Mucosa of rectum (tissue), 2 donors: ENCODE measurements around the gene MIEF2.
A peak's percentile ranks its signal among the peaks of the same experiment; 100 is the strongest.

Experiments
- H3K27ac ChIP-seq, 2 donors: one replicate each; pipeline ENCODE4 v1.7.0; 2013; ENCODE audit warnings: inconsistent platforms in 2 of 2, low read depth in 2 of 2, low read length in 2 of 2
- H3K27me3 ChIP-seq, 2 donors: one replicate each; pipeline ENCODE4 v1.7.0; 2013; ENCODE audit warnings: low read length in 2 of 2; ENCODE audit not compliant: control insufficient read depth in 2 of 2, insufficient read depth in 2 of 2
- H3K36me3 ChIP-seq, 2 donors: one replicate each; pipeline ENCODE4 v1.7.0; 2013; ENCODE audit warnings: low read length in 2 of 2; ENCODE audit not compliant: control insufficient read depth in 2 of 2, insufficient read depth in 2 of 2
- H3K4me1 ChIP-seq, 2 donors: one replicate each; pipeline ENCODE4 v1.7.0; 2013; ENCODE audit warnings: low read length in 2 of 2, mild to moderate bottlenecking in 1 of 2; ENCODE audit not compliant: control insufficient read depth in 2 of 2, insufficient read depth in 2 of 2
- H3K4me3 ChIP-seq, 2 donors: one replicate each; pipeline ENCODE4 v1.7.0; 2013; ENCODE audit warnings: low read length in 2 of 2
- H3K9ac ChIP-seq, 2 donors: one replicate each; pipeline ENCODE4 v1.7.0; 2013; ENCODE audit warnings: low read length in 2 of 2, low read depth in 1 of 2, mild to moderate bottlenecking in 1 of 2
- H3K9me3 ChIP-seq, 2 donors: one replicate each; pipeline ENCODE4 v1.7.0; 2013; ENCODE audit warnings: low read length in 2 of 2; ENCODE audit not compliant: control insufficient read depth in 2 of 2
- donor health status: healthy.
- donor health status: Normal muscosa, but diverticular disease.

Gene MIEF2

DNA sequence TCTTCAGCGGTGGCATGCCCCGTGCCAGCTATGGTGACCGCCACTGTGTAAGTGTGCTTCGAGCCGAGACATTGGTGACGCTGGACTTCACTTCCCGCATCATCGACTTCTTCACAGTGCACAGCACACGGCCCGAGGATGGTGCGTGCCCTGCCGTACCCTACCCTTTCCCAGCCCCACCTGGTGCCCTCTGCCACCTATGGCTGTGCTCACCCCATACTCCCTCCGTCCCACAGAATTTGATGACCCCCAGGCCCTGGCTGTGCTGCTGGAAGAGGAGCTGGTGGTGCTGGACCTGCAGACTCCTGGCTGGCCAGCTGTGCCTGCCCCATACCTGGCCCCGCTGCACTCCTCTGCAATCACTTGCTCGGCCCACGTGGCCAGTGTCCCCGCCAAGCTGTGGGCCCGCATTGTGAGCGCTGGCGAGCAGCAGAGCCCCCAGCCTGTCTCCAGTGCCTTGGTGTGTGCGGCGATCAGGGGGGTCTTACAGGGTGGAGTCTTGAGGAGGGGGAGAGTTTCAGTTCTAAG is 25.5 kb upstream of the MIEF2 start:
- Histone ChIP-seq H3K4me3 (no peak overlapping the region), H3K27me3 (no peaks in the 10 kb centered on the region), H3K9me3 (no peaks in the 10 kb centered on the region), H3K36me3 (peaks cover 8 to 17% of the 10 kb centered on the region in 2 donors), H3K27ac (no peak overlapping the region), H3K4me1 (no peaks in the 10 kb centered on the region), H3K9ac (no peak overlapping the region)

- Histone ChIP-seq H3K4me3 (no peak overlapping the region), H3K9me3 (no peaks in the 10 kb centered on the region), H3K27me3 (no peaks in the 10 kb centered on the region), H3K36me3 (peaks cover 8 to 17% of the 10 kb centered on the region in 2 donors), H3K4me1 (no peaks in the 10 kb centered on the region), H3K9ac (no peak overlapping the region), H3K27ac (no peak overlapping the region)
These were observed 24.7 kb upstream of the MIEF2 start for GRCh38 chr17:18235743-18236256.

DNA sequence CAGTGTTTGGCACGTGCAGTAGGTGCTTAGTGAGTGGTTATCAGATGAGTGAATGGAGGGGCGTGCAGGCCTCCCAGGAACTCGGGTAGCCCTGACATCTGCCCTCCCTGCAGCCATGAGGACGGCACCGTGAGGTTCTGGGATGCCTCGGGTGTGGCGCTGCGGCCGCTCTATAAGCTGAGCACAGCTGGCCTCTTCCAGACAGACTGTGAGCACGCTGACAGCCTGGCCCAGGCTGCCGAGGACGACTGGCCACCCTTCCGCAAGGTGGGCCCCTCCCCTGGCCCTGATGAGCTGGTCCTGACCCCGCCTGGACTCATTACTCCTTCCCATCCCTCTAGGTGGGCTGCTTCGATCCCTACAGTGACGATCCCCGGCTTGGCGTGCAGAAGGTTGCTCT is 24.0 kb upstream of the MIEF2 start:
- H3K27ac ChIP-seq, result no peak overlapping the region
- H3K36me3 ChIP-seq, result peaks cover 8 to 17% of the 10 kb centered on the region in 2 donors
- H3K4me1 ChIP-seq, result no peaks in the 10 kb centered on the region
- H3K9ac ChIP-seq, result no peak overlapping the region
- H3K4me3 ChIP-seq, result no peak overlapping the region
- H3K27me3 ChIP-seq, result no peaks in the 10 kb centered on the region
- no peaks in the 10 kb centered on the region for H3K9me3 ChIP-seq

- Histone ChIP-seq H3K4me3 (no peak overlapping the region), H3K4me1 (no peaks in the 10 kb centered on the region), H3K27ac (no peak overlapping the region), H3K27me3 (no peaks in the 10 kb centered on the region), H3K9ac (no peak overlapping the region), H3K36me3 (peaks cover 8 to 17% of the 10 kb centered on the region in 2 donors), H3K9me3 (no peaks in the 10 kb centered on the region)
These were observed 23.0 kb upstream of the MIEF2 start for GRCh38 chr17:18237461-18237860.

GRCh38 chr17:18238299-18238698 is 22.2 kb upstream of the MIEF2 start:
- Histone ChIP-seq H3K27me3 (no peaks in the 10 kb centered on the region), H3K9ac (no peak overlapping the region), H3K4me1 (no peaks in the 10 kb centered on the region), H3K36me3 (peaks cover 8 to 18% of the 10 kb centered on the region in 2 donors), H3K27ac (no peak overlapping the region), H3K4me3 (no peak overlapping the region), H3K9me3 (no peaks in the 10 kb centered on the region)

GRCh38 chr17:18240449-18240848 is 20.0 kb upstream of the MIEF2 start:
- Histone ChIP-seq H3K27ac (no peak overlapping the region), H3K4me3 (no peak overlapping the region), H3K36me3 (peaks cover 8 to 20% of the 10 kb centered on the region in 2 donors), H3K27me3 (no peaks in the 10 kb centered on the region), H3K4me1 (no peaks in the 10 kb centered on the region), H3K9ac (no peak overlapping the region), H3K9me3 (no peaks in the 10 kb centered on the region)

- Histone ChIP-seq H3K27ac (no peak overlapping the region), H3K36me3 (peaks cover 17 to 29% of the 10 kb centered on the region in 2 donors), H3K4me1 (peaks cover under 1 to 3% of the 10 kb centered on the region in 2 donors)
These were observed 19.1 kb upstream of the MIEF2 start for GRCh38 chr17:18241229-18241871.

DNA sequence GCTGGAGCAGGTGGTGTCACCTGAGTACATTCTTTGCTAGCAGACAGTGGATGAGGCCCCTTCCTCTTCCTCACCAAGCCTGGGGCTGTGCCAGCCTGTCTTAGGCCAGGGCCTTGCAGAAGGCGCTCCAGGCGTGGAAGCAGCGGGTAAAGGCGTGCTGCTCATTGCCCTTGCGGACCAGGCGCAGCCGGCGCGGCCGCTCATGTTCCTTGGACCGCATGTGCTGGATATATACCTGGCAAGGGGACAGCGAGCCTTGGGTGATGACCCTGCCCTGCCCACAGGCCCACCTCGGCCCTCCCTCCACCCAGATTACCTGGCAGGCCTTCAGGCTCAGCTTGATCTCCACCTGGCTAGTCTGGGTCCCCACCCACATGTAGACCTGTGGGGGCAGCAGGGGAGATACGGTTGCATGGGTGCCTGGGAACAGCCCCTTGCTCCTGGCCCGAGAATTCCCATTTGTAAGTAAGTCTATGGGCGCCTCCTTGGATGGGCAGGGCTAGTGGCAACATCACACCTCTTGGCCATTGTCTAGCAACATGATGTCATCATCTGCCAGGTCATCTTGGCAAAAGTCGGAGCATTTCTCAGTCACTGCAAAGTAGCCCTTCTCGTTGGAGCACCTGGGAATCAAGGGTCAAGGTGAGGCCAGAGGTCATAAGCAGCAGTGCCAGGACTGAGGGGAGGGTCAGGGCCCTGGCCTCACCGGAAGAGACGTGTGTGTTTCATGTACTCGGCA is 15.3 kb upstream of the MIEF2 start:
- Histone ChIP-seq H3K27me3 (no peaks in the 10 kb centered on the region), H3K9me3 (no peaks in the 10 kb centered on the region), H3K4me1 (peaks cover 14 to 15% of the 10 kb centered on the region in 2 donors), H3K27ac (no peak overlapping the region), H3K9ac (no peak overlapping the region), H3K4me3 (no peak overlapping the region), H3K36me3 (peaks cover 44 to 46% of the 10 kb centered on the region in 2 donors)

More at GRCh38 chr17:18241229-18241871, 19.1 kb upstream of the MIEF2 start:
- Histone ChIP-seq H3K9ac (no peak overlapping the region), H3K4me3 (no peak overlapping the region), H3K27me3 (no peaks in the 10 kb centered on the region), H3K9me3 (no peaks in the 10 kb centered on the region)

DNA sequence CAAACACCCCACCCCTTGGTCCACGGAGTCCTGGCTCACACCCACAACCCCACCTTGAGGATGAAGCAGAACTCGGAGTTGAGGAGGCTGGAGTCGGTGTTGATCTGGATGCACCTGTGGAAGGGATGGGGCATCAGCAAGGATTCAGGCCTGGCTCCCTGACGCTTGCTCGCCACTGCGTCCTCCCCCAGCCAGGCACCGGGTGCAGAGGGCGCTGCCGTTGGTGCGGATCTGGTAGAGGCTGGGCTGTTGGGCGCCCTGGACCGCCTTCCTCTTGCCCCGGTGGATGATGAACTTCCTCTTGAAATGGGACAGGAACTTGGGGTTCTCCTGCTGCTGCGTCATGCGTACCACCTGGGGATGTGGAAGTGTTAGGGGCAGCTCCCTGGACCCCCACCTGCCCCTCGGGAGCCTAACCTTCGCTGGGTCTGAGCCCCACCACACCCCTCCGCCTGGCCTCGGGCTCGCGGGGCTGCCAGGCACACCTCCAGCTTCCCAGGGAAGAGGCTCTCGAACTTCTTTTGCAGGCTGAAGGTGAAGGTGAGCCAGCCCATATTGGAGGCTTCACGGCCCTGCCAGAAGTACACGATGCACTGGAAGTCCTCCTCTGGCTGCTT is 14.2 kb upstream of the MIEF2 start:
- H3K9ac ChIP-seq, result no peak overlapping the region
- peak overlapping the region in 1 of 2 donors; percentile 76 for H3K27ac ChIP-seq
- peaks cover 48 to 56% of the 10 kb centered on the region in 2 donors for H3K36me3 ChIP-seq
- no peaks in the 10 kb centered on the region for H3K27me3 ChIP-seq
- H3K9me3 ChIP-seq, result no peaks in the 10 kb centered on the region
- H3K4me3 ChIP-seq, result peak overlapping the region; percentile 44 to 60
- H3K4me1 ChIP-seq, result peaks cover 14 to 18% of the 10 kb centered on the region in 2 donors
